NCI-H1930 (cell line): ENCODE data around the gene ZNF319.

Experiments used
- DNase-seq, 2 experiments: peaks; one replicate each; lab custom pipeline; 2025; lab: John Stamatoyannopoulos, UW

Gene ZNF319

GRCh38 chr16:58037365-58038057, 37.0 kb upstream of the ZNF319 start:
- DNase-seq = no peak

DNA sequence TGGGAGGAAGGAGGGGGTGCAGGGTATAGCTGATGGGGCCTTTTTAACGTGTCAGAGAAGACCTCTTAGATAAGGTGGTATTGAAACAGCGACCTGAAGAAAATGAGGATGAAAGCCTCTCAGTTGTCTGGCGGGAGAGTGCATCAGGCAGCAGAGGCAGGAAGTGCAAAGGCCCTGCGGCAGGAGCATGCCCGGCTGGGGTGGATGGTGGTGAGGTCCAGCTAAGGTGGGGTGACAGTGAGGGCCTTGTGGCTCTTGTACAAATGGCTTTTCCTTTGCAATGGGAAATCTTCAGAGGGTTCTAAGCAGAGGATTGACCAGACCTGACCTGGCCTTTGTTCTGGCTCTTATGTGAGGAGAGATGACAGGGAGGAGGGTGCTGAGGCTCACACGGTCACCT, 36.5 kb upstream of the ZNF319 start:
- no peak for DNase-seq

- no peak for DNase-seq
Measured at GRCh38 chr16:58035356-58036170, 35.1 kb upstream of the ZNF319 start.

- DNase-seq = no peak
Measured at GRCh38 chr16:58034774-58035173, 34.3 kb upstream of the ZNF319 start.

DNA sequence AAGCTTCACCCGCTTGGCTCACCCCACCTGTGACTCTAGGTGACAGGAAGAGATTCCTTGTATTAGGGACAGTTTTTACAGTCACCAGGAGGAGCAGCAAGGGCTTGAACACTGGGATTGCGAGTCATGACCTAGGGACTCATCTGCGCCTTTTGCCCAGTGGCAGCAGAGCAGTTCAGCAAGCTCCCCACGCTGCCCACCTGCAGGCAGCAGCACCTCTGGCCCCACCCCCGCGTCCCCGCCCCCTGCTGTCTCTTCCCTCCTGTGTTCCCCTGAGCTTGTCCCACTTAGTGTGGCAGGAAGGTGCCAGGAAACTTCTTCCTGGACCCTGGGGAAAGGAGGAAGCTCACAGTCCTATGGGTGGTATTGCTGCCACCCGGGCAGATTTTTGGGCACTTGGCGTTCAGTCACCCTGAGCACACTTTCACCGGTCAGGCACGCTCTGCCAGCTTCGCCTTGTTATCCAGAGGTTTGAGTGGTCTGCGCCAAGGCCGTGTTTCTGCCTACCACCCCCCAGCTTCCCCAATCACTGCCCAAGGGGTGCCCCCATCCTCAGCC, 33.7 kb upstream of the ZNF319 start:
- no peak for DNase-seq

DNA sequence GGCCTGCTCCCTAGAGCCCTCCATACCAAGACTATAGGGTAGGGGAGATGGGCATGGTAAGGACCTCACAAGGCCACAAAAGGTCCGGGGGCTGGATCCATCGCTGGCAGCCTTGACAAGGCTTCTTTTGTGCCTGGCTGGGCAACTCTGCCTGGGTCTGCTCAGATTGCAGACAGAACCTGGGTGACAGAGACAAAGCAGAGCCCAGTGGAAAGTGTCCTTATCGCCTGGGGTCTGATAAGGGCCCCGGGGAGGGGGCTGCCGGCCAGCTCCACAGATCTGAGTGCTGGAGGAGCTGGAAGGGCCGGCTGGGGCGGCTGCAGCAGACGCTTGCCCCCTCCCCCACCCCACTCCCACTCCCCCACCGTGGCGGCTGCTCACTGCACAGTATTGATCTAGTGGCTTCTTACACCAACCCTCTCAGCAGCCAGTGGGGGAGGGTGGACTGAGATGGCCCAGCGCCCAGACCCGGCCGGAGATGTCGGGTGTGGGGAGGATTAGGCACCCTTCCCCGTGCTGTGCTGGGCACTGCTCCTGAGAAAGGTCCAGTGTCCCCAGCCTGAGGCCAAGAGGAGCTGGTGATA, 32.3 kb upstream of the ZNF319 start:
- DNase-seq = no peak

- DNase-seq = no peak
Measured at GRCh38 chr16:58031016-58031800, 30.7 kb upstream of the ZNF319 start.

DNA sequence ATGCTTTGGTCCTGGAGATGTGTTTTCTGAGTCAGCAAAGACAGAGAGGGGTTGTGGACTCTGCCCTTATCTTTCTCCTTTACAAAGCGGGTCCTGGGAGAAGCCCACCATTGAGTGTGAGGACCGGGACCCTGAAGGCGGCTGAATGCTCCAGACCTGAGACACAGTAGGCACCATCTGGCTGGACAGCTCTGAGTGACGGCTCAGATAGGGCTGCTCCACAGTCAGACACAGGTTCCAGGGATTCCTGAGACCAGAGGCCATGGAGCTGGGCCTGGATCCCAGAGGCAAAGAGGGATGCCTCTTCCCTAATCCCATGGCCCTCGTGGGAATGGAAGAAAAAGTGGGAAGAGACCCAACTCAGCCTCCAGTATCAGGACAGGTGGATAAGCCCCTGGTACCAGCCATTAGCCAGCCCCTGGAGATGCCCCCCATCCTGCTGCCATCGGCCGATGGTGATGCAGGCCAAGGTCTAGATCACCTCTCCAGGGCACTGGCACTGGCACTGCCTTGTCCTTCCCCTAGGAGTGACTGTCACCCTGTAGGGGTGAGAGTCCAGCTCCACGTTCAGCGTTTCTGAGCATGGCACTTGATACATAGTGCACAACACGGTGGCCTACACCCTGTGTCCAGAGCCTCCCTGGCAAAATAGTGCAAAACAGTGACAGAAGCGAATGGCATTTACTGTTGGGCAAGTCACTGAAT, 29.8 kb upstream of the ZNF319 start:
- no peak for DNase-seq

- no peak for DNase-seq
Measured at GRCh38 chr16:58029410-58029809, 28.9 kb upstream of the ZNF319 start.

- DNase-seq = no peak
Measured at GRCh38 chr16:58028541-58029070, 28.1 kb upstream of the ZNF319 start.

GRCh38 chr16:58027916-58028455, 27.5 kb upstream of the ZNF319 start:
- DNase-seq = no peak

GRCh38 chr16:58027161-58027915, 26.9 kb upstream of the ZNF319 start:
- no peak for DNase-seq

DNA sequence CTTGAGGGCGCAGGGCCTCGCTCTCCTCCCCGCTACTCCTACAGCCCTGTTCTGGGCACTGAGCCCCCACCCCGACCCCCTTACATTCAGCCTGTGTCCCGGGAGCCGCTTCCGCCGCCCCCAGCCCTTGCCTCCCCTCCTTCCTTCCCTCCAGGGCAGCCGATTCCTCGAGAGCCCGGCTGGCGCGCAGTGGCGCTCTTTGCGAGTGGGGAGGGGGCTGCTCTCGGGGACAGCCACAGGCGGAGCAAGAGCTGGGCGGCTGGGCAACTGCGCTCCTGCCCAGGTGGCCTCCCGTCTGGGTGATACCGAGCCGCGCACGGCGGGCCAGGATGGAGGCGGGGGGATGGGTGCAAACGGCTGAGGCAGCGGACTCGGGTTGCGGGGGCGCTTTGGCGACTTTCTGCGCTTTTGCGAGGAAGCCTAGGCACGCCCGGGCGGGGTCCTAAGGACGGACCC, 26.3 kb upstream of the ZNF319 start:
- DNase-seq = peak; percentile 23 to 28

GRCh38 chr16:58026139-58026704, 25.8 kb upstream of the ZNF319 start:
- no peak for DNase-seq

GRCh38 chr16:58025351-58026138, 25.1 kb upstream of the ZNF319 start, which contains the start of gene MMP15:
TSS of gene MMP15 (plus strand) at chr16:58025754. CDS start at chr16:58026351, 597 bp downstream.
- peak; percentile 44 to 45 for DNase-seq

- no peak for DNase-seq
Measured at GRCh38 chr16:58024486-58025350, 24.2 kb upstream of the ZNF319 start.

DNA sequence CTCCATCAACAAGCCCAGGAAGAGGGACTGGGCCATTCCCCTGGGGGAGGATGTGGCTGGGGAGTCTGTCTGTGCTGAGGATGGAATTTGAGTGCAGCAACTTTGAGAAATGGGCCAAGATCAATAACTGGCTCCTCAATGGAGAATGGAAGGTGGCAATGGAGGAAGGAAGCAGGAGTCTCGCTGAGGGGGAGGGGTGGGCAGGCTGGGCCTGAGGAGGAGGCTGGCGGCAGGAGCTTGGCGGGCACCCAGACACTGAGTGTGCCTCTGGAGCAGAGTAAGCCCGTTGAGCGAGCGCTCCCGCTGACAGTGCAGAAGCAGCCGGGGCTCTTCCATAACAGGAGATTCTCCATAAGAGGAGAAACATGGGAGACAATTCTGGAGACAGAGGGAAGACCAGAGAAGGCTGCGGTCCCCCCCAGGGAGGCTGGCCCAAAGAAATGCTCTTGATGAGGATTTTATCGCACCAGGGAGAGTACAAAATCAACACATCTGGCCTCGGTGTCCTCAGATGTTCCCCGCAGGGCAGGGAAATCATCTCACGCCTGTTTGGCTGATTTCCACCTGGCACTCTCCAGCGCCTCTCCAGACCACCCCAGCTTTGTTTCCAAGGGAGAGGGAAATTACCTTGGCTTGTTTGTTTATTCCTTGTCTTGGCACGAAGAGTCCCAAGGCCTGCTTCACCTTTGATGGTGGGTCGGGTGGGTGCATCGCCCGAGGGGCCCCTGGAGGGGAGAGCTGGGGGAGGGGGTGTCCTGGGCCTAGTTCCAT, 22.3 kb upstream of the ZNF319 start:
- no peak for DNase-seq
